BJ (cell line): ENCODE measurements around the gene ZNF143. TPM values are rescaled to one million over a fixed set of nuclear protein-coding genes. Genes with fewer than 3 reads are reported as not detected.

Experiments
- CTCF ChIA-PET: fragments of 350-600 bp; formaldehyde crosslinking; extraction: SDS; loops from one replicate; lab custom pipeline; 2021; ENCODE audit warnings: antibody characterized with exemption, inconsistent platforms; lab: Yijun Ruan, JAX
- POLR2A ChIA-PET: fragments of 300-600 bp; sonication (Branson Sonifier 250); formaldehyde crosslinking; extraction: SDS; loops from one replicate; lab custom pipeline; 2021; ENCODE audit warnings: antibody characterized with exemption; lab: Charles Lee
- DNase-seq: peaks from one replicate; pipeline ENCODE4 v3.0.0-alpha.2; 2011; ENCODE audit warnings: low read depth
- H3K27me3 ChIP-seq: 2 replicates; pipeline ENCODE4 v1.6.0; 2011; ENCODE audit warnings: low read length; ENCODE audit not compliant: control insufficient read depth, insufficient read depth
- H3K36me3 ChIP-seq: 2 replicates; pipeline ENCODE4 v1.5.1; 2011; ENCODE audit warnings: low read length; ENCODE audit not compliant: control insufficient read depth, insufficient read depth
- H3K4me3 ChIP-seq: 2 replicates; pipeline ENCODE4 v1.5.1; 2011; ENCODE audit warnings: low read depth, mild to moderate bottlenecking, control low read depth, low read length
- CTCF ChIP-seq: IDR thresholded peaks from 2 replicates; pipeline ENCODE4 v1.5.1; 2011; ENCODE audit warnings: low read depth, mild to moderate bottlenecking, control low read depth, inconsistent platforms, low read length, moderate library complexity; ENCODE audit not compliant: insufficient read depth
- polyA plus RNA-seq: library from polyadenylated mRNA; depleted of rRNA; stranded (reverse); fragments of >200 nt; gene quantifications from 2 replicates; pipeline ENCODE4 v1.2.3, GENCODE V29; 2011

ZNF143 gene
- polyA plus RNA-seq, 1 experiment, result 27.8 TPM

- Histone ChIP-seq H3K36me3 (no peaks in the 10 kb centered on the region), H3K27me3 (no peaks in the 10 kb centered on the region), H3K4me3 (no peak overlapping the region)
- ChIA-PET CTCF (no interaction called here), POLR2A (no interaction called here)
- no peak for TF ChIP-seq CTCF
- DNase-seq, result no peak
Measured at GRCh38 chr11:9455722-9456121, 5.1 kb upstream of the ZNF143 start.

GRCh38 chr11:9459667-9460321 is 1.0 kb upstream of the ZNF143 start:
- Histone ChIP-seq H3K4me3 (peak overlapping the region; percentile 85), H3K27me3 (no peaks in the 10 kb centered on the region), H3K36me3 (no peaks in the 10 kb centered on the region)
- TF ChIP-seq CTCF, result no peak
- peak; percentile 15 for DNase-seq
- ChIA-PET CTCF (interaction anchor here (0.5 to 2.6 kb wide), 4 partner anchors 22 to 295 kb away, joined by 3 to 8 read pairs (median 4); no protein-coding TSS in a partner anchor), POLR2A (interaction anchor here (0.5 to 1.1 kb wide), 5 partner anchors 11 to 186 kb away, joined by 4 to 24 read pairs (median 6); no protein-coding TSS in a partner anchor)

- no peaks in the 10 kb centered on the region for H3K36me3 ChIP-seq
- H3K4me3 ChIP-seq, result peak overlapping the region; percentile 54
- POLR2A ChIA-PET, result interaction anchor here (0.6 to 1.1 kb wide), 4 partner anchors 28 to 193 kb away, joined by 3 to 4 read pairs (median 3); no protein-coding TSS in a partner anchor
- no peaks in the 10 kb centered on the region for H3K27me3 ChIP-seq
- CTCF ChIA-PET, result interaction anchor here (0.6 to 2.6 kb wide), 5 partner anchors 24 to 395 kb away, joined by 3 to 8 read pairs (median 3); no protein-coding TSS in a partner anchor
- TF ChIP-seq CTCF, result no peak
- peak; percentile 49 for DNase-seq
Measured at GRCh38 chr11:9461063-9461759, 399 bp downstream of the ZNF143 start.

- POLR2A ChIA-PET, result no interaction called here
- CTCF ChIA-PET, result interaction anchor here (0.6 to 1.5 kb wide), 2 partner anchors 43 to 155 kb away, joined by 3 to 4 read pairs; no protein-coding TSS in a partner anchor
- TF ChIP-seq CTCF, result no peak
- H3K4me3 ChIP-seq, result peak overlapping the region; percentile 54
- DNase-seq, result no peak
- H3K27me3 ChIP-seq, result no peaks in the 10 kb centered on the region
- H3K36me3 ChIP-seq, result no peaks in the 10 kb centered on the region
Measured at GRCh38 chr11:9461760-9462134, 935 bp downstream of the ZNF143 start.
